GM18870 (cell line): ENCODE measurements around the gene ING1.
A peak's percentile ranks its signal among the peaks of the same experiment; 100 is the strongest.
"Not testable (repeated sequence)": the region's sequence is repeated elsewhere in the genome, so short reads cannot be mapped to it uniquely, and the experiment has no call there.

Source experiments
- ATAC-seq: cut with Tn5 transposase; IDR thresholded peaks from one replicate; pipeline ENCODE4 v1.9.1; 2021; ENCODE audit warnings: moderate library complexity; ENCODE audit not compliant: unreplicated experiment

ING1 gene, protein sequence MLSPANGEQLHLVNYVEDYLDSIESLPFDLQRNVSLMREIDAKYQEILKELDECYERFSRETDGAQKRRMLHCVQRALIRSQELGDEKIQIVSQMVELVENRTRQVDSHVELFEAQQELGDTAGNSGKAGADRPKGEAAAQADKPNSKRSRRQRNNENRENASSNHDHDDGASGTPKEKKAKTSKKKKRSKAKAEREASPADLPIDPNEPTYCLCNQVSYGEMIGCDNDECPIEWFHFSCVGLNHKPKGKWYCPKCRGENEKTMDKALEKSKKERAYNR

DNA sequence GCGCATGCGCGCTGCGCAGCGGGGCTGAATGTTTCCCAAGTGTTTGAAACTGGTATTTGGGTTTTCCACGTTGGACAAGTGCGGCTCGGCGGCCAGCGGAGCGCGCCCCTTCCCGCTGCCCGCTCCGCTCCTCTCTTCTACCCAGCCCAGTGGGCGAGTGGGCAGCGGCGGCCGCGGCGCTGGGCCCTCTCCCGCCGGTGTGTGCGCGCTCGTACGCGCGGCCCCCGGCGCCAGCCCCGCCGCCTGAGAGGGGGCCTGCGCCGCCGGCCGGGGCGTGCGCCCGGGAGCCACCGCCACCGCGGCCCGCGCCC lies at the start of gene ING1:
ING1 (plus strand) TSS at position 59 of the 311 bp plus-strand sequence. CDS start 450 bp downstream, outside the sequence.
- ATAC-seq = no peak

DNA sequence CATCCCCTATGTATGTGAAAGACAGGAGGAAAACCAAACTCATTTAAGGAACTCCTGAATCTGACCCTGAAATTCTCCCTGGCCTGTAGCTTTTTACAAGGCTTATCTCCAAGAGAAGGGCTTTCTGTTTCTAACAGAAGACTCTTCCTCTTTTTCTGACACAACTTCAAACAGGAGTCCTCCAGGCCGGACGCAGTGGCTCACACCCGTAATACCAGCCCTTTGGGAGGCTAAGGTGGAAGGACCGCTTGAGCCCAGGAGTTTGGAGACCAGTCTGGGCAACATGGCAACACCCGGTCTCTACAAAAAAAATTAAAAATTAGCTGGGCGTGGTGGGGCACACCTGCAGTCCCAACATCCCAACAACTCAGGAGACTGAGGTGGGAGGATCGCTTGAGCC lies 49.5 kb upstream of the ING1 start:
- no peak for ATAC-seq

DNA sequence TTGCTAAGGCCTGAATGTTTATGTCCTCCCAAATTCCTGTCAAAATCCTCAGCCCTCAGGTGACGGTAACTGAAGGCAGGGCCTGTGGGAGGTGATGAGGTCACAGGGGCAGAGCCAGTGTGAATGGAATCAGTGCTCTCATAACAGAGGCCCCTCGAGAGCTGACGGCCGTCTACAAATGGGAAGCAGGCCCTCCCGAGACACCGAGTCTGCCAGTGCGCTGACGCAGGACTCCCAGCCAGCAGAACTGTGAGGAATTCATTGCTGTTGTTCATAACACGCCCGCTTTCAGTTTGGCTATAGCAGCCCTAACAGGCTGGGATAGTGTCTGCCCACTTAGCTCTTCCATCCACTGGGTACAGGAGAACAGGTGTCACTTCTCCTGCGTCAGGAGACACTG lies 48.8 kb upstream of the ING1 start:
- no peak for ATAC-seq

DNA sequence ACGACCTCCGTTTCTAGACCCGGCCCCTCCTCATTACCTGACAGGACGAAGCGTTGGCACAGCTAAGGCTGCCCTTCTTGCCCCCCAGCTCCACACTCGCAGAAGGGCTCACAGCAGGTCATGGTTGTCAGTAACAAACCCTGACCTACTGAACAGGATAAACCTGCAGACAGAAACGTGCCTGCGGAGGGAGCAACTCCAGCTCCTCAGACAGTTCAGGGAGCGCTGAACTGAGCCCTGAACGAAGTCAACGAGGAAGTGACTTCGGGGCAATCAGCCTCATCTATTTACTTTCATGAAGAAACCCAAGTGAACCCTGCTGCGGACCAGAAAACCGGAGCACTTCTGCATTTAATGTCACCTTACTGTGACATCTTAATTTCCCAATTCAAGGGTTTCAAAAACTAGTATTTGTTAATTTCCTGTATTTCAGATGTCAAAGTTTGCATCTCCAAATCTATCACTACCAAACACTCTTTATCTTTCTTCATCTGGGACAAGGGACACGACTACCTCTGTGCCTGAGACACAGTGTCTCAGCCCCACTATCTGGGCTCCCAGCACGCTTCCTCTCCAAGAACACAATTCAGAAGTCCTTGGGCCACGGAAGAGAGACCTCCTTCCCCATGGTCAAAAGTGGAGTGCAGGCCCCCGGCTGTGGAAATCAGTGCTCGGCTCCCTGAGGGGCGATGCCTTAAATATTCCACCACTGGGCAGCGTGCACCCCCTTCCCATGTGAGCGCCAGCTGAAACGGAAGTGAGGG lies 47.8 kb upstream of the ING1 start:
- no peak for ATAC-seq

DNA sequence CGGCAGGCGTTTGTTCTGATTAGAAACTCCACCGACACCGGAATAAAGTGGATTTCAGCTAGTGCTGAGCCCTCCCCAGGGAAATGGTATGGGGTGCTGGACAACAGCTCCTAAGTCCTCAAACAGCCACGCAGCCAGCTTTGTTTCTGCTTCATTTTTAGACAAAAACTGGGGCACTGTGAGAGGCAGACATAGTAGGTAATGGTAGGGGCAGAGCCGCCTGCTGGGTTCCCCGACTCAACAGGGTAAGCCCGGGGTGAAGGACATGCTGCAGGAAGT lies 47.3 kb upstream of the ING1 start:
- ATAC-seq = no peak

DNA sequence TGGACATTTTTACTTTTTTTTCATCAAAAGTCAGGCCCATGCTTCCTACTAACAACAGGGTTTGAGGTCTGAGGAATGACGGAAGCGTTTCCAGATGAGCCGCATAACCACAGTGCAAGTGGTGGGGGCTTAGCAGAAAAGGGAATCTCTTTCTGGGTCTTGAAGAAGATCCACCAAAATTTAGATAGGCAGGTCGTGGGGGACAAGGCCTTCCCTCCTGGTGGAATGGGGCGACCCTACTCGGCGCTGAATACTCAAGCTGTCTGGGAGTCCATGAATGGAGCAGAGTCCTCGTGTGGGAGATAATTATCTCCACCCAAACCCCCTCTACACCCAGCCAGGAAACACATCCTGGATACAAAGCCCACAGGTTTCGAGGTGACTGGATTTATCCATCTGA lies 44.5 kb upstream of the ING1 start:
- ATAC-seq = no peak

DNA sequence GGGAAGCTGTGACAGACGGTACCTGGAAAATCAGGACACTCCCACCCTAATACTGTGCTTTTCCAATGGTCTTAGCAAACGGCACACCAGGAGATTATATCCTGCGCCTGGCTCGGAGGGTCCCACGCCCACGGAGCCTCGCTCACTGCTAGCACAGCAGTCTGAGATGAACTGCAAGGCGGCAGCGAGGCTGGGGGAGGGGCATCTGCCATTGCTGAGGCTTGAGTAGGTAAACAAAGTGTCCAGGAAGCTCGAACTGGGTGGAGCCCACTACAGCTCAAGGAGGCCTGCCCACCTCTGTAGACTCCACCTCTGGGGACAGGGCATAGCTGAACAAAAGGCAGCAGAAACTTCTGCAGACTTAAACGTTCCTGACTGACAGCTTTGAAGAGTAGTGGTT lies 43.7 kb upstream of the ING1 start:
- ATAC-seq = not testable (repeated sequence)

DNA sequence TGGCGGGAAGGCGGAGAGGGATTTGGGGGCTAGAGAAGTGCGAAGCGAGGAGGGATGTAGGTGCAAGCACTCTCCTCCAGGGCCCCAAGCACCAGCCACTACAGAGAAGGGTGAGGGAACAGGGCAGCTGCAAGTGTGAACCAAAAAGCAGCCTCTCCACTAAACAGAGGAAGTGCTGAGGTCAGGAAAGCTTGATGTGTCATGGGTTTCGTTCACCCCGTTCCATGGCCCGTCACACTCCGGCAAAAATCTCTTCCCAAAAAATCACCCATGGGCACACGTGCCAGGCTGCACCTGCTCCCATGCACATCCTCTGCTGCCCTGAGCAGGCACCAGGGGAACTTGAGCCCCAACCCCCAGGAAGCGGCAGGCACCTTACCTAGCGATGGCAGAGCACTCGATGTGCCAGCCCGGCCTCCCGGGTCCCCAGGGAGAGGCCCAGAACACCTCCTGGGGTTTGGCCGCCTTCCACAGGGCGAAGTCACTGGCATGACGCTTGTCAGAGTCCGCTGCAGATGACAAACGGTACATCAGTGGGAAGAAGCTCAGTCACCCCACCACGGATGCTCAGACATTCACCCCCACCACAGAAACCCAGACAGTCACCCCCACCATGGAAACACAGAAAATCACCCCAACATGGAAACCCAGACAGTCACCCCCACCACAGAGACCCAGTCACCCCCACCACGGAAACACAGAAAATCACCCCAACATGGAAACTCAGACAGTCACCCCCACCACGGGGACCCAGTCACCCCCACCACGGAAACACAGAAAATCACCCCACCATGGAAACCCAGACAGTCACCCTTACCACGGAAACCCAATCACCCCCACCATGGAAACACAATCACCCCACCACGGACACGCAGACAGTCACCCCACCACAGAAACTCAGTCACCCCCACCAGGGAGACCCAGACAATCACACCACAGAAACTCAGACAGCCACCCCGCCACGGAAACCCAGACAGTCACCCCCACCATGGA lies 36.6 kb upstream of the ING1 start:
- ATAC-seq = peak; percentile 78

DNA sequence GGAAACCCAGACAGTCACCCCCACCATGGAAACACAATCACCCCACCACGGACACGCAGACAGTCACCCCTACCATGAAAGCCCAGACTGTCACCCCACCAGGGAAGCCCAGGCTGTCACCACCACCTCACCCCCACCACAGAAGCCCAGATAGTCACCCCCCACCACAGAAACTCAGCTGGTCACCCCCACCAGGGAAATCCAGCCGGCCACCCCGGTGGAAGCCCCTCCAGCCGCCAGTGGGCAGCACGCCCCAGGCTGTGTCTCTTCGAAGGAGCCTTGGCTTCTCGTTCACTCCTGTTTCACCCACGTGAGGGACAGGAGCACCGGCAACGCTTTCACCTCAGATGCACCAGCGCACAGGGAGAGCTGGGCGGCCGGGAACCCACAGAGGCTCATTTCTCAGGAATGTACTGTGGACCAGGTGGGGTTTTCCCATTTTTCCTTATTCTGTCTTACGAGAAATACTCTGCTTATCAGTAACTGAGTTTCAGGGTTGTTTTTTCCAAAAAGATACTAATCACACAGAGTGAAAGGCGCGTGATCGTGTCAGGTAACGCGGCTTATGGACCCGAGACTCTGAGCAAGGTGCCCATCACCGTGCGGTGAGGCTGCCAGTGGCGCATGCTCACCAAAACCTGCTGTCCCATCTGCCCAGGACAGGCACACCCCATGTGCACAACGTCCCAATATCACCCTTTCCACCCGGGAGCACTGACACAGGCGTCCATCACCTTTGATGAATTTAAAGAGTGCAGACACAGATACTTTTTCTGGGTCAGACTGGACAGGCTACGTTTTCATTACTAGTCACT lies 35.6 kb upstream of the ING1 start:
- no peak for ATAC-seq

DNA sequence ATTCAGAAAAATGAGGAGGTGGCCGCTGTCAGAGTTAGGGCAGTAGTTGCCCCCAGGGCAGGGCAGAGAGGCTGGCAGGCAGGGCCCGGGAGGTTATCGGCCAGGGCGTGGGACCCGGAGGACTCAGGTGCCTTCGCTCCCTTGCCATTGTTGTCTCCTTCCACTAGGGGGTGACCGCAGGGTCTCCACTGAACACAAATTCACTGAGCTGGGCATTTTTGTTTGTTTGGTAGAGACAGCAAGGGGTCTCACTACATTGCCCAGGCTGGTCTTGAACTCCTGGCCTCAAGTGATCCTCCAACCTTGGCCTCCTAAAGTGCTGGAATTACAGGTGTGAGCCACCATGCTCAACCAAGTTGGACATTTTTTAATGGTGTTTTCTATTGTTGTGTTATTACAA lies 32.6 kb upstream of the ING1 start:
- no peak for ATAC-seq

DNA sequence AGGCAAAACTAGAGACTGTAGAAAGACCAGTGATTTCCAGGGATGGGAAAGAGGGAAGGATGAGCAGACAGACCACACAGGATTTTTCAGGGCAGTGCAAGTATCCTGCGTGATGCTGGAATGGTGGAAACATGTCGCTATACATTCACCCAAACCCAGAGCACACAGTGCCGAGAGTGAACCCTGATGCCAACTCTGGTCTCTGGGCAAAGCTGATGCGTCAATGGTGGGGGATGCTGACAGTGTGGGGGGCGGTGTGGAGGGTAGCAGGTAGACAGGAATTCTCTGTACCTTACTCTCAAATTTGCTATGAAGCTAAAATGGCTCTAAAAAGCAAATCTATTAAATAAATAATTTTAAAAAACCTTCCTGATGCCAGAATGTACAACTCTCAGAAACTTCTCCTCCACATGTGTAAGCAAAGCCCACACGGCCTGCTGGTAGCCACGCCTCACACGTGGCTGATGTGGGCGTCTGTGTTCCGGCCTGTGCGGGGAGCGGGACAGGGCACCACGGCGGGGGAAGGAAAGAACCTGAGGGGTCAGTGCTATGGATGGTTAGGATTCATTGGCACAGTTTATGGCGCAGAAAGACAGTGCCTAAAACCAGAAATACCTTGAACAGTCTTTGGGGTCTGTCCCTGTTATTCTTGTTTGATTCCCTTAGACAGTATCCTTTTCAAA lies 31.5 kb upstream of the ING1 start:
- ATAC-seq = no peak

DNA sequence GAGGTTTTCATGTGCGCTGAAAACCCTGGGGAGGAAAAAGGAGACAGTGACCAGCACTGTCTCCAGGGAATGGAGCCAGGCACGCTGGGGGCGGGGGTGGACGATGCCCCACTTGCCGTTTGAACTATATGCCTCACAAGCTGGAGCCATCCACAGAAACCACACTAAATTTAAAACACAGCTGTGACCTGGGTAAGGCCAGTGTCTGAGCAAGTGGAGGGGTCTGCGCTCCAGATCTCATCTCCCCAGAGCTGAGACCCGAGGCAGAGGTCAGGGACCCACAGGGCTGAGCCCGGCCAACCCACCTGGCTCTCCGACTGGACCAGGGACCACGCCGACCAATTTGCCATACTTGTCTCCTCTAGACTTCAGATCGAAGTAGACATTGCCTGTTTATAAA lies 30.8 kb upstream of the ING1 start:
- ATAC-seq = no peak

DNA sequence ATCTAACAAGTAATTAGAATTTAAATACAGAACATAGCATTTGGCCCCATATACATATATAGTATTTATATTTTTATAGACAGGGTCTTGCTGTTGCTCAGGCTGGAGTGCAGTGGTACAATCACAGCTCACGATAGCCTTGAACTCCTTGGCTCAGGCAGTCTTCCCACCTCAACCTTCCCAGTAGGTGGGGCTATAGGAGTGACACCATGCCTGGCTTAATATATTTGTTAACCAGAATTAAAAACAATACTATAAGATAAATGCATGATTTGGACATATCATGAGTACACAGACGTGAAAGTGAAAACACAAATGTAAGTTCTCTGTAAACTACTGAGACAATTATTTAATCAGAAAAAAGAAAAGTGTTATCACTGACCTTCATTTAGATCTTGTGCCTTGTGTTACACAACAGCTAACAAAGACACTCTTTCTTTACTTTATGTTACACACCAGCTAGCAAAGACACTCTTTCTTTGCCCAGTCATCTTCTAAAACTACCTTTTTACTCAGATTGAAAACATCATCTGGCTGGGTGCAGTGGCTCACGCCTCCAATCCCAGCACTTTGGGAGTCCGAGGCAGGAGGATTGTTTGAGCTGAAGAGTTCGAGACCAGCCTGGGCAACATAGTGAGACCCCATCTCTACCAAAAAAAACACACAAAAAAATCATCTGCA lies 30.2 kb upstream of the ING1 start:
- no peak for ATAC-seq

DNA sequence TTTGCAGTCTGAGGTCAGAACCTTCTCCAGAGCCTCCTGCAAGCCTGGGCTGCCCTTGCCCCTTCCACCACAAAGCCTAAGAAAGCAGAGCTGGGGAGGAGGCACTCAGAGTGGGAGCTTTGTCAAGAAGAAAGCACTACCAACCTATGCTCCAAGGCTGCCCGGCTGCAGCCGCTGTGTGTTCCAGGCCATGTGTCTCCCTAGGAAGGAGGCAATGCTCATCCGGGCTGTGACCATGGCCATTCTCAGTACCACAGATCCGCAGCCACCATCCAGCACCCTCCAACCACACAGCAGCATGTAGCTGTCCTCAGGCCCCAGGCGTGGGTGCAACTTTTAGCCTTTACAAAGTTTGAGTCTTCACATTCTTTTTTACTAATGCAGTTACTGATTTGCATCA lies 29.6 kb upstream of the ING1 start:
- ATAC-seq = no peak

DNA sequence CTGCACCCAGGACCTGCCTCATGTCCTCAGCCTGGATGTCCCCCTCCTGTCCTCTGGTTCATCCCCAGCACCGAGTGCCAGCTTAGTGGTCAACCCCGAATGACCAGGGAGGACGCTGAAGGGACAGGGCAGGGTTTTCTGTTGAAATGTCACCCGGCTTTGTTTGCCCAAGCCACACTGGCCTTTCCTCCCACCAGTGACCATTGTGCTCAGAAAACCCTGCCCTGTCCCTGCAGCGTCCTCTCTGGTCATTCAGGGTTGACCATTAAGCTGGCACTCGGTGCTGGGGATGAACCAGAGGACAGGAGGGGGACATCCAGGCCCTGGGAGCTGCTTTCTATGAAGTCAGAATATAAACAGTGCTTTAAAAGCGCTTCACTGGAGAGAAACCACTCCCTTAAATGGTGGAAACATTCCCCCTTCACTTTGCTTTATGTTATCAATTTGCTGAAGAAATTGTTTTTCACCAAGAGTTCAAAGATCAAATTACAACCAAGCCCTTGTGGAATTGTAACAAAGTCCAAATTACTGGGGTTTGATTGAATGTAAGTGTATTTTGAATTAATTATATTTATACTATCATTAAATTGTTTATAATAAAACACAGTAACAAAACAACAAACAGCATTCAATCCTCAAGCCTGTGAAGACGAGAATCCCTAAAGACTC lies 29.0 kb upstream of the ING1 start:
- no peak for ATAC-seq

DNA sequence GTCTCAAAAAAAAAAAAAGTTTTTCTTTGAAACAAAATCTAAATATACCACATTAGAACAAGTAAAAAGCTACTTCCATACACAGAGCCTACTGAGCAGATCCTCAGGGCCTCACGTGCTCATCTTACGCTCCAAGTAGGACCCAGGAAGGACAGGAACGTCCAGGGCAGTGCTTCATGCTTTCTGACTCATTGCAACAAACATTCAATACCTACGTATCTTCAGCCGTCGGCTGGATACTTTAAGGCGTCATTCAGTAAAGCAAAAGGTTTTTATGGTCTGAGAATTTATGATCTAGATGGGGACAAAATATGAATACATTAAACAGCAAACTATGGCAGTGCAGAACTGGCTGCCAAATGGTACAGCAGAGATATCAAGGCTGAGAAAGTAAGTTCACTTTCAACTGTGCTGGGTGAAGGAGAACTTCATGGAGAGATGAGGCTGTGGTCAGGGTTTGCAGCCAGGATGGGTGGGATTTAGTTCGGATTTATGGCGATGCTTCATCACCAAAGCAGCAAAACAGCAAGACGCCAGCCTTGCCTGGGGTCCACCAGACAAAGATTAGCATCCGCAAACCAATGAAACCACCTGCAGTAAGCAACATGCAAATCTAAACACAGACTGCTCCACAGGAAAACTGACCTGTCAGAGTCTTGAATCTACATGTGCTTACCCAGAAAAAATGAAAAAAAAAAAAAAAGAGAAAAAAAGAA lies 28.0 kb upstream of the ING1 start:
- ATAC-seq = no peak

DNA sequence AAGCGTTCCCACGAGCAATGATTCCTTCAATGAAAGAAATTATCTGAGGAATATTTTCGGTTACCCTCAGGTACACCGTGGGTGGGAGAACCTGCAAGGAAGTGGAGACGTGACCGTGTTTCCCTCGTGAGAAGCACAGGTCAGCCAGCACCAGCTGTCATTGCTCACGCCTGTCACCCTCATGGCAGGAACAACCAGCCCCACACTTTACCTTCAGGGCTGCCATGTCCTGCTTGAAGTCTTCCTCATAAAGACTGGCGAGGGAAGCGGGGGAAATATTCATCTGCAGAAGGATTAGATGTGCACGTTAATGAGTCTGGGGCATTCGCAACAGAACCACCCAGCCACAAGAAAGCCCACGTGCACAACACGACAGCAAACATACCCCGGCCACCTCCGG lies 25.8 kb upstream of the ING1 start:
- ATAC-seq = no peak

DNA sequence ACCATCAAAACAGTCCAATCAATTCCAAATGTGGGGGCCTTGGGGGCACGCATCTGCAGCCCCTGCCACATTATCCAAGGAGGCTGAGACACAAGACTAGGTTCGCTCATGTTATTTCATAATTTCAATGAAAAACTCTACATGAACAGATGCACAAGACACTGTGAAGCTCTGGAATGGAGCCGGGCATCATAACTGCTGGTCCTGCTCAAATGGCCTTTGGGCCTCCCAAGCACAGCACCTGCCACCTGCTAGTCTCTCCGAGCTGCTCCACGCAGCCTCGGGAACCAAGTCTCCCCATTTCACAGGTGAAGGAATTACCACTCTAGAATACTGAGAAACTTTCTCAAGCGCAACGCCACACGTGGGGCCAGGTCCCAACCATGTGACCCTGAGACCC lies 24.5 kb upstream of the ING1 start:
- ATAC-seq = no peak

DNA sequence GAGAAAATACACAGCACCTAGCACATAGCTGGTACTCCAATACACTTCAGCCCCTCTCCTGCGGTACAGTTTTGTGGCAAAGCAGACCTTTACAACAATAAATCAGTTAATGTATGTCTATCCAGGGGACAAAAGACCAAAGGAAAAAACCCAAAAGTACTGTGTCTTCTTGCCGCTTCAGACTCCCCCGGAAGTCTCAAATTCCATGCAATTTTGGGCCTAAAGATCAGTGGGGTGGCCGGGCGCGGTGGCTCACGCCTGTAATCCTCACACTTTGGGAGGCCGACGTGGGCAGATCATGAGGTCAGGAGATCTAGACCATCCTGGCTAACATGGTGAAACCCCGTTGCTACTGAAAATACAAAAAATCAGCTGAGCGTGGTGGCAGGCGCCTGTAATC lies 23.8 kb upstream of the ING1 start:
- ATAC-seq = no peak
